COR-L47 (cell line): ENCODE measurements around the gene FARS2.
"Not testable (repeated sequence)": the region's sequence is repeated elsewhere in the genome, so short reads cannot be mapped to it uniquely, and the experiment has no call there.

Experiments
- DNase-seq: peaks from one replicate; lab custom pipeline; 2025; lab: John Stamatoyannopoulos, UW

FARS2 gene

DNA sequence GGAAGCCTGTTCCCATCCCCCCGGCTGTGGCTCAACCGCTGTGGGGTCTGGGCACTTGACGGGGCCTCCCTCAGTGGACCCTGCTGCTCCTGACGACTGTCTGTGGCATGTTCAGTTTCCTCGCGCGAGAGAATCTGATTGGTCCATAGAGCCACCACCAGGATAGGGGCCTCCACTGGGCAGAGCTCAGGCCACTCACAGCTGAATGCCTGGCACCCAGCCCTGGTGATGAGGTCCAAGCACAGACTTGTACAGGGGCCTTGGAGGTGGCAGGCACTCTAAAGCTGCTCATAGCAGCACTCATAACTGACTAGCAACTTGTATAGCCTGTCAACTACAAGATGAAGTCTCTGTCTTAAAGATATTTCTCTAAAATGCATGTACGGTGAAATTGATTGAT lies 377.4 kb downstream of the FARS2 start:
- no peak for DNase-seq

DNA sequence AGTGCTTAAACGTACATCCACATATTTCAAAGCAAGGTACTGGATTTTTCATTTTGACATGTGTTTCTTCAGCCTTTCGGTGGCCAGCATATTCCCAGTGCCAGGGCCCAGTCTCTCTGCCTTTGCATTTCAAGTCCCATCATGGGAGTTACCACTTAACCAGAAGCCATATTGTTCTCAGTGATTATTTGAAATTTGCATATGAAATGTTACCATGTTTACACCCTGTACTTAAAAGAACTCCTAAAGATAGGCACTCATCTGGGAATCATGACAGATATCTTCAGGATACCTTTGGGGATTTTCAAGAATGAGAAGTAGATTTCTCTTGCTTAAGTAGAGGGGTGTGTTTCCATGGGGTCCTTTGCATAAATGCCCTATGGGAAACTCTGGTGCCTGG lies 377.9 kb downstream of the FARS2 start:
- DNase-seq = no peak

DNA sequence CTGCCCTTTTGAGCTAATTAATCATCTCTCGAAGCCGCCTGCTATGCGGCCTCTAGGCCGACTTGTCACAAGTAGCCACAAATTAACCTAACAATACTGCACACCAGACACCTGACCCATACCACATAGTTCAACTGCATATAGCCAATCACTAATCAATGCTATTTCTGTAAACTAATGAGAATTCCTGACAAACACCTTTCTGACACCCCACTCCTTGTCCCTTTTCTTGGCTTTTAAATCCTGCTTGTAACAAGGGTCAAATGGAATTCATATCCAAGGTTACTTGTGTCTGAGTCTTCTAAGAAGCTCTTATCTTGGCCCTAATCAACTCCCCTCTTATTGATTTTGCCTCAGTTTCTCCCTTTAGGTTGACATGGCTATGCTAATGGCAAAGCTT lies 379.3 kb downstream of the FARS2 start:
- no peak for DNase-seq

DNA sequence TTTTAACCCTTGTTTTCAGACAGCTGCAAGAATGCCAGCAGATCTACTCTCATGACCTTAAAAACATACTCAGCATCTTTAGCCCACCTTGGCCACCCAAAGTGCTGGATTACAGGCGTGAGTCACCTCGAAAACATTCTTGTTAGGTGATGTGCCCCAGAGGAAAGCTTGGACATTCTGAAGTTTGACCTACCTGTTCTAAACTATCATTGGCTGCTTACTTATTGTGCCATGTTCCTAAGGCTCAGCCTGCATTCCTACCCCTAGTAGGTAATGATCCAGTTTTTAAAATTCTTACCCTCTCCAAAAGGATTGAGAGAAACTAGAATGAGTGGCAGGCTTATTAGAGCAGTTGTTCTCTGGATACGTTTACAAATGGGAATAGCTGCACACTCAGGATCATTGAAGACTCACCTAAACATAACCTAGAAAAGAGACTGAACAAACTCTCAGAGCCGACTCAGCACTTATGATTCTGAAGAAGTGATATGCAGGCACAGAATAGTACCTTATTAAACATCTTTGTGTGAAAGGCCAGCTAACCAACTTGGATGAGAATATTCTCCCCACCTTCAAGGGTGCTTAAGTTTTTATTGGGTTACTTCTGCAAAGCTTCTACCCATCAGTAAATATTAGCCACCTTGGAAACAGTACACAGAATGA lies 383.3 kb downstream of the FARS2 start:
- no peak for DNase-seq

DNA sequence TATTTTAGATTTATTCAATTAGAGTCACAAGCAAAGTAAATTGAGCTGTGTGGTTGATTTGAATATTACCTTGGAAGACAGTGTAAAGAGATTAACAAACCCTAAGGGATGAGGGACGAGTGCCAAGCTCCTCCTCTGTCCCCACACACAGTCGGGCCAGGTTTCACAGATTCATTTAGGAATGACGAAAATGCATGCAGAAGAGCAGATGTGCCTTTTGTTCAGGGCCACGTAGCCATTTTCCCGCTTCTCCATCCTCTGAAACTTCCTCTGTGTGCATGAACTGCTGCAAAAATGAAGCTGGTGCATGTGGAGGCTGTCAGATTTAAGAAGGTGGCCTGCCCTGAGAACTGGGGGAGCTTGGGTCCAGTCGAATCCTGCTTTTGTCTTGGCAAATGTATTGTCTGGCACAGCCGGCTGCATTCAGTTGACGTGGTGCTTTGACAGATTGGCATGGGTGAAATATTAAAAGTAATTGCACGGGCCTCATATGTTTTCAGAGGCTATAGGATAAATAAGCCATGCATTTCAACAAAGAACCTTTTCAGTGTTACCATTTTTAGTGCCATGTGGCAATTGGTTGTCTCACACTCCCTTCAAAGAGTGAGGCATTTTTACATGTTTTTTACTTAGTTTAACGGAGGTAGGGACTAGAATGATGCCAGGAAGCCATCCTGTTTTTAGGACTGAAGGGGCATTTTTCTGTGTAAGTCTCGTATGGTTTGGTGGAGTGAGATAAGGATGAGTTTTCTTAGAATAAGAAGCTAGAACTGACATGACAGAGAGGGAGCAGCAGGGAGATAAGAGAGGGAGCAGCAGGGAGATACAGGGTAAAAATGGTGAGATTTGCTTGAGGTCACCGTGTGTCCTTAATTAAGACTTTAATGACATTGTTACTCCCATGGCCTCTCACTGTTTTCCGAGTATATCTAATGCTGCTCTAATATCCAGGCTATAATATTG lies 384.3 kb downstream of the FARS2 start:
- DNase-seq = peak; percentile 68

DNA sequence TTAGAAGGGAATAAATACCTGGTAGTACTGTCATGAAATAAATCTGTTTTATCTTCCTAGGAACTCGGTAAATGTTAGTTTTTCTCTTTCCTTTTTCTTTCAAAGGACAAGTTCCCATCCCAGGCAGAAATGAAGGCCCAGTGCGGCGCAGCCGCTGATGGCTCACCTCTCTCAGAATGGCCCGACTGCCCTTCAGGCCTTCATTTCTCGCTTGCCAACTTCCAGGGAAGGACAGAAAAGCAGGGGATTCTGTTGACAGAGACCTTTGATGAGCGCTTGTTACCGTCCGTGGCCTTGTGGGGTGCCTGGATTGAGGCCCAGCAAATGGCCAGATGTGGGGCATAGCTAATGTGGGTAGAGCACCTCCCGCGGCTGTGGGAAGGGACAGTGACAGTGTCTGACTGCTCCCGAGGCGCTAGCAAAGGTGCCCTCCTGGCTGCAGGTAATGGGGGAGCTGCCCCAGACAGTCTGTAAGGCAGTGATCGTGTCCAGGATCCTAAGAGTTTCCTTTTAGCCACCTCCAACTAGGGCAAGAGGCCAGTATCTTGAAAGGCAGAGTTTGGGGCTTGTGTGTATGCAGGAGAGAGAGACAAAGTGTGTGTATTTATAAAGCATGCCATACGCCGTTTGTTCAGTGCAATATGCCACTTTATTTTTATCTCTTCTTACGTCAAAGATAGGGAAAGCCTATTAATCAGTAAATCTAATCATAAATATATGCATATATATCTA lies 391.3 kb downstream of the FARS2 start:
- no peak for DNase-seq

DNA sequence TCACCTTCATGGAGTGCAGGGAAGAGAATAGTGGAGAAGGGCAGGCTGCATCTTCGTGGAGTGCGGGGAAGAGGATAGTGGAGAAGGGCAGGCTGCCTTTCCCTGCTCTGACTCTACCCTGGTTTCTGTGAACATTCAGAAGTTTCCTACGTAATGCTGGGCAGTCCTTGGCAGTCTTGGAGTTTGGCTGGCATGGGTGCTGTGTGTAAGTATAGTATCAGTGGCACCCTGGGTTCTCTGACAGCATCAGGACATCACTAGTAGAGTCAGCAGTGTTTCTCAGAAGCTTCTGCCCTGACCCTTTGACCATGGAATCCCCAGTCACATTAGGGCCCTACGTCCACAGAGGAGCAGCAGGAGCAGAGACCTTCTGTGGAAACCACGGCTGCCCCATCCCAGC lies 392.5 kb downstream of the FARS2 start:
- DNase-seq = no peak

DNA sequence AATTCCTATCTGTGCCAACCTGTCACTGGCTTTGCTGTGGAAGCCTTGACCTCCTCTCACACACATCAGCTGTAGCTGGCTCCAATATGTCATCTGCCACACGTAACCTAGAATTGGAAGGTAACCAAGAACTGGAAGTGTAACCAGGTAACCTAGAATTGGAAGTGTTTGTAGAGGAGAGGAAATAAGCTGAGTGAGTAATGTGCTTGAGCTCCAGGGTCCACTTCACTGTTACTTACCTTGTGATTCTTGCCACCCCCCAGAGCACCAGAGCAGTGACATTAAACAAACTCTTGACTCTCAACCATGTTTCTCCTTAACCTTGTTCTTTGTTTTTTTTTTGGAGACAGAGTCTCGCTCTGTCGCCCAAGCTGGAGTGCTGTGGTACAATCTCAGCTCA lies 394.9 kb downstream of the FARS2 start:
- DNase-seq = no peak

DNA sequence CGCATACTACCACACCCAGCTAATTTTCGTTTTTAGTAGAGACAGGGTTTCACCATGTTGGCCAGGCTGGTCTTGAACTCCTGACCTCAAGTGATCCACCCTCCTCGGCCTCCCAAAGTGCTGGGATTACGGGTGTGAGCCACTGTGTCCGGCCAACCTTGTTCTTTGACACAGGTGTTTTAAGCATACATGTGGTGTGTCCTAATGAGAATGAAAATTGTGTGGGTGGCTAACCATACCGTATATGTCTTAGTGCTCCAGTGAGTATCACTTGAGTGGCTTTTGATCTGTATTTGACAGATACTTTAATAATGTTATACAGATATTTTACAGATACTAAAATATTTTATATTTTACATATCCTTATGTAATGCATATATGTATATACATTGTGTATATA lies 395.4 kb downstream of the FARS2 start:
- not testable (repeated sequence) for DNase-seq

DNA sequence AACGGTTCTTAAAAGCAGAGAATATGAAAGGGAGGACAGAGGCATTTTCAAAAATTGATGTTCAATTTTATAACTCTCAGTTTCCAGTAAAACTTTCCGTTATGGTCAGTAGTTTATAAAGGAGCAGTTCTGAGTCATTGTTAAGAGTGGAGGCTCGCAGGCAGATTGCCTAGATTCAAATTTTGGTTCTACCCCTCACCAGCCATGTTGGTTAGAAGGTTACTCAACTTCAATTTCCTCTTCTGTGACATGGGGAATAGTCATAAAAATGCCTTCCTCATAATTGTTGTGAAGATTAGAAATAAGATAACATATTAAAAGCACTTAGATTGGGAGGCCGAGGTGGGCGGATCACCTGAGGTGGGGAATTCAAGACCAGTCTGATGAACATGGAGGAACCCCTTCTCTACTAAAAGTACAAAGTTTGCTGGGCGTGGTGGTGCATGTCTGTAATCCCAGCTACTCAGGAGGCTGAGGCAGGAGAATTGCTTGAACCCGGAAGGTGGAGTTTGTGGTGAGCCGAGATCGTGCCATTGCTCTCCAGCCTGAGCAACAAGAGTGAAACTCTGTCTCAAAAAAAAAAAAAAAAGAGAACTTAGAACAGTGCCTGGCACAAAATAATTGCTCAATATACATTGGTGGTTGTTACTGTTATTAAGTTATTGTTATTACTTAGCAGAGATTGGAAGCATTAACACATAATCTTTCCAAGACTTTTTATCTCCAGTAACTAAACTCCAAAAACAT lies 396.5 kb downstream of the FARS2 start:
- DNase-seq = no peak

DNA sequence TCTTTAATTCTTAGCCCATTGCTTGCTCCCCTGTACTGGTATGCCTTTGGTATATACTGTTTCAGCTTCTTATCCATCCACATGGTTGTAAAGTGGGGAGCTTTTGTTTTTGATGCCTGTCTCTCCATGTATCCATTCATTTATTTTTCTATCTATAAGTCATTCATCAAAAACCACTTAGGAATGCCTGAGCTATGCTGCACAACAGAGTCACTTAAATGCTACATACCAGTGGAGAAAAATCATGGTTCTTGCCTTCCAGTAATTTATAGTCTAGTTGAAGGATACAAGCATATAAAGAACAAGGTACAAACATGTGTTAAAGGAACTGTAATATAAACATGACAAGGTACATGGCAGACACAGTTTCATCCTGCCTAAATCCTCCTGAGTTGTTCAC lies 398.2 kb downstream of the FARS2 start:
- DNase-seq = no peak

DNA sequence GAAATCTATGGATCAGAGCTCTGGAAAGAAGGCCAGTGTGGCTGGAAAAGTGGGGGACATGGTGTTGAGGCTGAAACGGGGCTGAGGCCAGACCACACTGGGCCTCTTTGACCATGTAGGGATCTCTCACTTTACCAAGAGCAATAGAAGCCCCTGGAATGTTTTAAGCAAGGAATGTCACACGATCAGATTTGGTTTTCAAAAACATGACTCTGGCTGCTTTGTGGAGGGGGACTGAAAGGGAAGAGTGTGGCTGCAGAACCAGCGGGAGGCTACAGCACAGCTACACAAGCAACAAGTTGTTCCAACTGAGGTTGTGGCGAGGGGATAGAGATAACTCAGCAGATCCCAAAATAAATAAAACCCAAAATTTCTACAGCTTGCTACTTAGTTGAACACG lies 399.5 kb downstream of the FARS2 start:
- DNase-seq = no peak

DNA sequence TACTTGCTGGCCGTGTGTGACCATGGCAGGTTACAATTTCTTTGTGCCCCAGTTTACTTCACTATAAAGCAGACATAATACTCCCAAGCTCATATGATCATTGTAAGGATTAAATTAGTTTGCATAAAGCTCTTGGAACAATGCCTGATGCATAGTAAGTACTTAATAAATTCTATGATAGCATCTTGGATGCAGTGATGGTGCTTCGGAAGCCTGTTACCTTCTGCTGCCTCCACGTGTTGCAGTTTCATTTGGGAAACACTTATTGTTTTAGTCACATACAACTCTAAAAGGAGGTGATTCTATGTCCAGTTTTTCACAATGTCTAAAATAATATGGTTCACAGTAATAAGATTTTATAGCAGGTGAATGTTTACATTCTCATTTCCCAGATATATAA lies 401.5 kb downstream of the FARS2 start:
- no peak for DNase-seq

DNA sequence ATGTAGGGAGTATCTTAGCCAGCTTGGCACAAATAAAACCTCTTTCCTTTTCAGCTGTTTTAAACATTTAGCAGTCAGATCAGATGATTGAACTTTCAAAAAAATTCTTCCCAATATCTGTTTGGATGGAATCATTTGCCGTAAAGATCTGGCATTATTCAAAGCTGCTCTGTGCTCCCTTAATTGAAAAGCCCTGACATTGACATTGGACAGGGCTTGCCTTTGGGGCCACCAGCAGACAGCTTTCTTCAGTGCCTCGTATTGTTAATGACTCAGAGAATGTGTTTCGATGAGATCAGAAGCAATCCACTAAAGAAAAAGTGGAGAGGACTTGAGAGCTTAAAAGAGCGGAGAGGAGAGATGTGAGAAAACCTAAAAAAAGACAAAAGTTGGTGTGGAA lies 401.9 kb downstream of the FARS2 start:
- no peak for DNase-seq

DNA sequence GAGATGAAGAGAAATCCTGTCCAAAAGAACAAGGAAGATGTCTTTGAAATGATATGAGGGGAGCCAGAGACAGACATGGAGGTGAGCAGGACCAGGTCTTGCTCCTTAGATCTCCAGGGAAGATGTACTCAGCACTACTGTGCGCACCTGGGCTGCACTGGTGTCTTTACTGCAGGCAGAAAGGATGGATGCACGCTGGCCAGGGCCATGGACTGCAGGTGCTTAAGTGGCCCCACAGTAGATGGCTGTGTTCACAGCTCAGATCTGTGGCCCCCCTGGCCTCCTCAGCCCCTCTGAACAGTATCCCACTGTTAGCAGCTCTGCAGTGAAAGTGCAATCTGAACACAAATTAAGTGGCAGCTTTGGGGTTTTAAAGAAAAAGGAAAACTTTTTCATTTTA lies 402.4 kb downstream of the FARS2 start:
- DNase-seq = no peak

DNA sequence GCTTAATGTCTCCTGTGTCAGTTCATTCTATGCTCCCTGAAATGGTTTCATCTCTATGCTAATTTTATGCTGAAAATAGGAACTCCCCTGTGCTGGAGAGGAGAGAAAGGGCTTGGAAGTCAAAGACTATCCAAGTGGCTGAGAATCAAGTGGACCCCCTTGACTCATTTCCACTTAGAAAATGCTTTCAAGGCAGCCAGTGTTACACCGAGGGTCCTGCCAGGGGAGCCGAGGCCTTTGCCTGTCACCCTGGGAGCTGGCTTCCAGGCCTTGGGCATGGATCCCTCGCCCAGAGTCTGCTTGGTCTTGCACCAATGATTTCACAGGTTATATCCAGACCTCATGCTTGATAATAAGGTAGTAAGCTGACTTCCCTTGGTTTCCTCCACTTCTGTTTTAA lies 402.8 kb downstream of the FARS2 start:
- DNase-seq = no peak

DNA sequence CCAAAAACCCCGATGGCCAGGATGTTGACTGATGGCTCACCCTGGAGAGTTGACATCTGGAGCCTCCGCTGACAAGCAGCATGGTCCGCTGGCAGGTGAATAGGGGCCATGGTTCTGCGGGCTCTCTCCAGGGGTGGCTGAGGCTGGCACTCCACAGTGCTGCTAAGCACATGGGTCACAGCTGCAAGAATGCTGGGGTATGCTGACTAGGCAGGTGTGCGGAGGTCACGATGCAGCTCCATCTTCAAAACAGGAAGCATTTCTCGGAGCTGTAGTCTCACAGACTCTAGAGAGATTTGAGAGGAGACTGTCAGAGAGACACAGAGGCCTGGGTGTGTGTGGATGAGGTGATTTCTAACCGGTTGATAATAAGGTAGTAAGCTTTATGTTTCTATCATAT lies 403.9 kb downstream of the FARS2 start:
- DNase-seq = no peak

DNA sequence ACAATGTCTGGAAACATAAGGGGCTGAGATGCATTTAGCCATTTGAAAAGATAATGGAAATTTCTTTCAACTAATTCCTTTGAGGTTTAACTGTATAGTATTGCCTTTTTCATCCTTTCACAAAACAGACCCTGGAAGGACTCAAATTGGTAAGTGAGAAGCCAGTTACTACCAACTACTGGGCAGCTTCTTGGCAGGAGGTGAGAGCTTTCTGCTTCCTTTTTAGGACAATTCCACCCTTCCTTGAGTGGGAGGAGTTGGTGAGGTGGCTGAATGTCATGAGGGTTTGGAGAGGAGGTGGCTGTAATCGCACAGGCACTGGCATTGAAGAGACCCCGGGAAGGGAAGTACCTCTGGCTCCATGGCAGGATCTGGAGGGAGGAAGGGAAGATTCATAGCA lies 404.4 kb downstream of the FARS2 start:
- no peak for DNase-seq

DNA sequence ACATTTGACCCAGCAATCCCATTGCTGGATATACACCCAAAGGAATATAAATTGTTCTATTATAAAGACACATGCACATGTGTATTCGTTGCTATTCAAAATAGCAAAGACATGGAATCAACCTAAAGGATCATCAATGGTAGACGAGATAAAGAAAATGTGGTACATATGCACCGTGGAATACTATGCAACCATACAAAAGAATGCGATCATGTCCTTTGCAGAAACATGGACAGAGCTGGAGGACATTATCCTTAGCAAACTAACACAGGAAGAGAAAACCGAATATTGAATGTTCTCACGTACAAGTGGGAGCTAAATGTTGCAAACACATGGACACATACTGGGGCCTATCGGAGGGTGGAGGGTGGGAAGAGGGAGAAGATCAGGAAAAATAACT lies 405.4 kb downstream of the FARS2 start:
- DNase-seq = no peak

DNA sequence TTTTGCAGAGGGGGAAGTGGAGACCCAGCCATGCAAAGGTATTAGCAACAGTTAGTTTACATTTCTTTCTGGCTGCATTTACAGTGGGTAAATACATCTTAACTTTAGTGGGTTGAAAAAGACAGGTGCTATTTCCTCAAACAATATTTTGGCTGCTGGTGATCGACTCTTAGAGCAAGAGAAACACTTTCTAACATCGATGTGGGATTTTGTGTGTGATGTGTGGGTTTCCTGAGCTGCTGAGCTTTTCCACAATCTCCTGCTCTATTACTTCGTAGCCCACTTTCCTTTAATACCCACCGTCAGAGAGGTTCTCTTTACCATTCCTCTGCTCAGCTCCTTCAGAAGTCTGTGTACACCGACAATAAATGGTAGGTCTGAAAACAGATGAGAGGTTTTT lies 406.4 kb downstream of the FARS2 start:
- DNase-seq = no peak

DNA sequence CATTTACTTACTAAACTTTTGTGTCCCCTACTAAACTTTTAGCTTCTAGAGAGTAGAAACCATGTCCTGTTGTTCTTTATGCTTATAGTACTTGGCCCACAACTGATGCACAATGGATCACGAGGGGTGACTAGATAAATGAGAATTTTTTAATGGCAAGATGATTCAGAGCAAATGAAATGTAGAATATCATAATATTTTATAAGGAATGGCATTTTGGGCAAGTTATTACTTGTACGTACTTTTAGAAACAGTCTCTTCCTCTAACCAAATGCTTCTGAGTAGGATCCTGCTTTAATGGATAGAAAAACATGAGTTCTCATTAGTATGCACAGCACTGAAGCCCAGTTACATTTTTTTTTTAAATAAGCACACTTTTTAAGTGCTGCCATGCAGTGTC lies 409.1 kb downstream of the FARS2 start:
- DNase-seq = no peak
